COR-L47 (cell line): Measurements from ENCODE around the gene OR2T5.
"Not testable (repeated sequence)": the region's sequence is repeated elsewhere in the genome, so short reads cannot be mapped to it uniquely, and the experiment has no call there.

Experiments used
- DNase-seq: peaks from one replicate; lab custom pipeline; 2025; lab: John Stamatoyannopoulos, UW

The OR2T5 gene

DNA sequence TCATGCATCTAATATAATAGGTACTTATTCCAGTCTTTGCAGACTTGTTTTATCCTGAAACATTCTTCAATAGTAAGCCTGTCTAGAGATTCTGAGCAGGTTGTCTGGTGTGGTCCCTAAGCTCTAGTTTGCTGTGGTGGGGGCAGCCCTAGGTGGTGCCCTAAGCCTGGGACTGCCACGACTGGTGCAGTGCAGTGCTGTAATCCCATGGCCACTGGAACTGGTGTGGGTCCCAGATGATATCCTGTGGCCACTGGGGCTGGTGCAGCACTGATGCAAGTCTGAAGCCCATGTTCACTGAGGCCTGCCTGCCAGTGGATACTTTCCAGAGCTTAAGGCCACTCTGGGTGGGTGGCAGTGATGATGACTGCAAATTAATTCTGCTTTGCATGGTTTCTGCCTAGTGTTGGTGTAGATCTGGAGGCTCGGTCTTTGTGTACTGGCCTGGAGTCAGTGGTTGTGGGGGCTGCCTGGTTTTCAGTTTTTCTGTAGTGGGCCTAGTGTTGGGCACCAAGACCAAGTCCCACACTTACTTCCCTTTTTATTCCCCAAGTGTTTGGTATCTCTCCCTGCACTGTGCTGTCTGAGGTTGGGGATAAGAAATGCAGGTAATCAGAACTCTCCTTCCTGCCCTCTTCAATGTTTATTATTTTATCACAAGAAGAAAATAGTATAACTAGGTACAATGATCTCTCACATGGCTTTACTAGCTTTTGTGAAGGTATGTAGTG is 12.1 kb downstream of the OR2T5 start:
- not testable (repeated sequence) for DNase-seq

DNA sequence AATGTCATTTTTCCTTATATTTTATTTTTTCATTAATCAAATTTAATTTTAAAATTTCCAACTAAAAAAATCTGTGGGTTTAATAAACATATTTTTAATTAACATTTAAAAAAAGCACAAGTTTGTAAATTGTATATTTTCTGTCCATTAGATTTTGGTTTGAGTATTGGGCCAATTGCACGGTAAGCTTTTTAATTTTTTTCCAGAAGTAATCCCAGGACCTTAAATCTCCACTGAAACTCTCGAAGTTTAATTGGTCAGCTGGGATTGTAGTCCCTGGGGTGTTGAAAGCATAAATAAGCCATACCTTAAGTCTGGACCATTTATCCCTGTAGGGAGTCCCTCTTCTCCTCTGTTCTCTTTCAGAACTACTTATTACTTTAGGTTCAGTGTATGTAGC is 19.4 kb downstream of the OR2T5 start, which contains the start of gene OR2G6:
Gene OR2G6 (plus strand): TSS at position 301 of the 400 bp plus-strand sequence. CDS start 13,574 bp downstream, outside the sequence.
- DNase-seq, result not testable (repeated sequence)

DNA sequence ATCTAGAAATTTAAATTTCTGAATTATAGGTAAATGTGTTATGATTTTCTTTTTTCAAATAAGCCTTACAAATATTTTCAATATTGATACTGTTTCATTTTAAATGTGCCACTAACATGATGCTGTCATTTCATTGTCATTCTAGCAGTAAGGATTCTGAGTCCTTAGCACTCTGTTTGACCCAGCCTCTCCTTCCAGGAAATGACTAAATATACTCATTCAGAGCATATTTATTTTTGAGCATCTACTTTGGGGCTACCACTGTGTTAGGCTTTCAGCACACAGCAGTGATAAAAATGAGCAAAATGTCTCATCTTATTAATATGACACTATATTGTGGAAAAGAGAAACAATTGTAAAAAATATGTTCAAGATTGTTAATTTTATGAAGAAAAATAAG is 21.8 kb downstream of the OR2T5 start:
- not testable (repeated sequence) for DNase-seq

DNA sequence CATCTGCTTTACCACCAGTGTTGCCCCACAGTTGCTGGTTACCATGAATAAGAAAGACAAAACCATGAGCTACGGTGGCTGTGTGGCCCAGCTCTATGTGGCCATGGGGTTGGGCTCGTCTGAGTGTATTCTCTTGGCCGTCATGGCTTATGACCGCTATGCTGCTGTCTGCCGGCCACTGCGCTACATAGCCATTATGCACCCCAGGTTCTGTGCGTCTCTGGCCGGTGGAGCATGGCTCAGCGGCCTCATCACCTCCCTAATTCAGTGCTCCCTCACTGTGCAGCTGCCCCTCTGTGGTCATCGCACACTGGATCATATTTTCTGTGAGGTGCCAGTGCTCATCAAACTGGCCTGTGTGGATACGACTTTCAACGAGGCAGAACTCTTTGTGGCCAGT is 33.5 kb downstream of the OR2T5 start:
- no peak for DNase-seq

DNA sequence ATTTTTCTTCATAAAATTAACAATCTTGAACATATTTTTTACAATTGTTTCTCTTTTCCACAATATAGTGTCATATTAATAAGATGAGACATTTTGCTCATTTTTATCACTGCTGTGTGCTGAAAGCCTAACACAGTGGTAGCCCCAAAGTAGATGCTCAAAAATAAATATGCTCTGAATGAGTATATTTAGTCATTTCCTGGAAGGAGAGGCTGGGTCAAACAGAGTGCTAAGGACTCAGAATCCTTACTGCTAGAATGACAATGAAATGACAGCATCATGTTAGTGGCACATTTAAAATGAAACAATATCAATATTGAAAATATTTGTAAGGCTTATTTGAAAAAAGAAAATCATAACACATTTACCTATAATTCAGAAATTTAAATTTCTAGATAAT is 49.1 kb downstream of the OR2T5 start:
- not testable (repeated sequence) for DNase-seq
